Keratinocyte (primary cell): ENCODE results near the gene KRTAP5-10. TPM values are rescaled to one million over a fixed set of nuclear protein-coding genes. Genes with fewer than 3 reads are reported as not detected.

Experiments used
- DNase-seq: peaks from one replicate; pipeline ENCODE4 v3.0.0-alpha.2; 2011; ENCODE audit warnings: low read depth, missing footprints, low spot score
- FAIRE-seq: peaks from 2 replicates; lab custom pipeline; 2011; peaks lifted over from hg19 to GRCh38; lab: Jason Lieb, UNC
- H2AFZ ChIP-seq: 2 replicates; pipeline ENCODE4 v1.6.0; 2012; ENCODE audit warnings: low read length, control low read depth, inconsistent platforms; ENCODE audit not compliant: control insufficient read depth
- H3K27ac ChIP-seq: 2 replicates; pipeline ENCODE4 v1.5.1; 2011; ENCODE audit warnings: low read length; ENCODE audit not compliant: control insufficient read depth, insufficient read depth
- H3K27me3 ChIP-seq: 3 replicates; pipeline ENCODE4 v1.6.0; 2011; ENCODE audit warnings: low read length; ENCODE audit not compliant: control insufficient read depth, insufficient read depth; ENCODE audit errors: extremely low read depth
- H3K36me3 ChIP-seq, 2 experiments: 2 replicates in 1 of 2; 3 replicates in 1 of 2; pipeline ENCODE4 v1.5.1; 2011; ENCODE audit warnings: low read length in 2 of 2, mild to moderate bottlenecking in 1 of 2; ENCODE audit not compliant: control insufficient read depth in 2 of 2, insufficient read depth in 2 of 2; ENCODE audit errors: extremely low read depth in 1 of 2
- H3K4me1 ChIP-seq: 3 replicates; pipeline ENCODE4 v1.5.1; 2011; ENCODE audit warnings: low read length; ENCODE audit not compliant: control insufficient read depth, insufficient read depth; ENCODE audit errors: extremely low read depth
- H3K4me2 ChIP-seq: 3 replicates; pipeline ENCODE4 v1.6.0; 2011; ENCODE audit warnings: low read depth, low read length; ENCODE audit not compliant: control insufficient read depth, insufficient read depth; ENCODE audit errors: extremely low read depth
- H3K4me3 ChIP-seq, 3 experiments: fragments of 200-600 bp in 1 of 3; sonication (generic) in 1 of 3; 2 replicates in 2 of 3; 3 replicates in 1 of 3; pipeline ENCODE4 v1.5.1; 2011 to 2016; ENCODE audit warnings: low read length in 3 of 3, mild to moderate bottlenecking in 3 of 3, control low read depth in 2 of 3, inconsistent platforms in 1 of 3, low read depth in 1 of 3, mixed read lengths in 1 of 3, mixed run types in 1 of 3, moderate library complexity in 1 of 3; ENCODE audit not compliant: control insufficient read depth in 2 of 3, insufficient read depth in 2 of 3; ENCODE audit errors: extremely low read depth in 1 of 3
- H3K79me2 ChIP-seq: 2 replicates; pipeline ENCODE4 v1.6.0; 2012; ENCODE audit warnings: low read length; ENCODE audit not compliant: control insufficient read depth, insufficient read depth
- H3K9ac ChIP-seq: 3 replicates; pipeline ENCODE4 v1.6.0; 2011; ENCODE audit warnings: low read length; ENCODE audit not compliant: control insufficient read depth, insufficient read depth; ENCODE audit errors: extremely low read depth
- H3K9me1 ChIP-seq: 3 replicates; pipeline ENCODE4 v1.6.0; 2011; ENCODE audit warnings: low read length; ENCODE audit not compliant: control insufficient read depth, insufficient read depth; ENCODE audit errors: extremely low read depth
- H3K9me3 ChIP-seq: 2 replicates; pipeline ENCODE4 v1.5.1; 2012; ENCODE audit warnings: low read depth, low read length; ENCODE audit not compliant: control insufficient read depth
- H4K20me1 ChIP-seq: 3 replicates; pipeline ENCODE4 v1.6.0; 2011; ENCODE audit warnings: low read length; ENCODE audit not compliant: control insufficient read depth, insufficient read depth; ENCODE audit errors: extremely low read depth
- CTCF ChIP-seq, 3 experiments: IDR thresholded peaks in 1 of 3; conservative IDR thresholded peaks in 1 of 3; optimal IDR thresholded peaks in 1 of 3; 2 replicates in 2 of 3; 3 replicates in 1 of 3; pipeline versions ENCODE3 to v1.5.1; 2011; ENCODE audit warnings: low read length in 3 of 3, mild to moderate bottlenecking in 3 of 3, moderate library complexity in 2 of 3, control low read depth in 1 of 3, inconsistent platforms in 1 of 3; ENCODE audit not compliant: insufficient read depth in 2 of 3; ENCODE audit errors: extremely low read depth in 1 of 3
- EZH2 ChIP-seq: IDR thresholded peaks from one replicate; pipeline ENCODE4 v1.6.1; 2012; ENCODE audit warnings: inconsistent platforms, mild to moderate bottlenecking, low read length, moderate library complexity
- dilution Hi-C: fragments of 300-500 bp; cut with MboI; formaldehyde crosslinking; loops from one replicate; pipeline ENCODE4 v1.7.0; 2020; ENCODE audit warnings: low sequenced_read_pairs; ENCODE audit not compliant: extremely low pct_ligation_motif_present
- polyA plus RNA-seq, 5 experiments: library from polyadenylated mRNA; depleted of rRNA in 3 of 5; stranded (reverse) in 3 of 5; stranded (forward) in 1 of 5; unstranded in 1 of 5; fragments of >200 nt; gene quantifications; 1 replicate in 1 of 5; 2 replicates in 3 of 5; 3 replicates in 1 of 5; pipeline versions ENCODE4 v1.2.1 to v1.2.3, GENCODE V29; 2011 to 2012; ENCODE audit warnings: missing spikeins in 2 of 5, low read depth in 1 of 5, low replicate concordance in 1 of 5

Gene KRTAP5-10
- polyA plus RNA-seq, 1 donor (not counting 4 experiments of a cell fraction or from before 2014, with no cell fraction given), result not detected

- H3K36me3 ChIP-seq, result no peaks in the 10 kb centered on the region
- H3K27ac ChIP-seq, result no peak overlapping the region
- TF ChIP-seq EZH2 (no peak), CTCF (optimal IDR thresholded peaks at IDR 0.05 in 1 of 3, IDR thresholded peaks at IDR 0.05 in 1 of 3, conservative IDR thresholded peaks at IDR 0.05 in 1 of 3; ENCODE audit: extremely low read depth in 1 of 3, insufficient read depth in 2 of 3, low read length in 3 of 3) (no peak)
- no peak overlapping the region for H3K4me3 ChIP-seq
- no peaks in the 10 kb centered on the region for H3K79me2 ChIP-seq
- H3K9ac ChIP-seq, result no peak overlapping the region
- H4K20me1 ChIP-seq, result no peaks in the 10 kb centered on the region
- FAIRE-seq (no peak), DNase-seq (no peak)
- H3K4me2 ChIP-seq, result no peak overlapping the region
- no peaks in the 10 kb centered on the region for H3K9me3 ChIP-seq
- dilution Hi-C loops, result no loop called here
- no peaks in the 10 kb centered on the region for H3K9me1 ChIP-seq
- no peaks in the 10 kb centered on the region for H3K27me3 ChIP-seq
- no peaks in the 10 kb centered on the region for H3K4me1 ChIP-seq
- no peak overlapping the region for H2AFZ ChIP-seq
Observed at GRCh38 chr11:71548716-71549151, 16.6 kb upstream of the KRTAP5-10 start.

GRCh38 chr11:71551711-71552110 lies 13.7 kb upstream of the KRTAP5-10 start:
- Histone ChIP-seq H3K36me3 (no peaks in the 10 kb centered on the region), H3K79me2 (no peaks in the 10 kb centered on the region), H3K4me1 (no peaks in the 10 kb centered on the region), H3K4me2 (no peak overlapping the region), H3K27ac (no peak overlapping the region), H2AFZ (no peak overlapping the region), H3K4me3 (no peak overlapping the region), H3K27me3 (peaks cover 4% of the 10 kb centered on the region), H3K9me3 (no peaks in the 10 kb centered on the region), H3K9me1 (no peaks in the 10 kb centered on the region), H4K20me1 (no peaks in the 10 kb centered on the region), H3K9ac (no peak overlapping the region)
- dilution Hi-C loops, result no loop called here
- FAIRE-seq (no peak), DNase-seq (no peak)
- no peak for TF ChIP-seq CTCF (optimal IDR thresholded peaks at IDR 0.05 in 1 of 3, IDR thresholded peaks at IDR 0.05 in 1 of 3, conservative IDR thresholded peaks at IDR 0.05 in 1 of 3; ENCODE audit: extremely low read depth in 1 of 3, insufficient read depth in 2 of 3, low read length in 3 of 3)
- TF ChIP-seq EZH2, result no peak
